GM18873 (cell line): ENCODE data around the gene SEC24C.
"Not testable (repeated sequence)": the region's sequence is repeated elsewhere in the genome, so short reads cannot be mapped to it uniquely, and the experiment has no call there.

Experiments used
- ATAC-seq: cut with Tn5 transposase; IDR thresholded peaks from one replicate; pipeline ENCODE4 v1.9.1; 2021; ENCODE audit warnings: mild to moderate bottlenecking, moderate library complexity, moderate number of reproducible peaks; ENCODE audit not compliant: unreplicated experiment, low FRiP score

The SEC24C gene

DNA sequence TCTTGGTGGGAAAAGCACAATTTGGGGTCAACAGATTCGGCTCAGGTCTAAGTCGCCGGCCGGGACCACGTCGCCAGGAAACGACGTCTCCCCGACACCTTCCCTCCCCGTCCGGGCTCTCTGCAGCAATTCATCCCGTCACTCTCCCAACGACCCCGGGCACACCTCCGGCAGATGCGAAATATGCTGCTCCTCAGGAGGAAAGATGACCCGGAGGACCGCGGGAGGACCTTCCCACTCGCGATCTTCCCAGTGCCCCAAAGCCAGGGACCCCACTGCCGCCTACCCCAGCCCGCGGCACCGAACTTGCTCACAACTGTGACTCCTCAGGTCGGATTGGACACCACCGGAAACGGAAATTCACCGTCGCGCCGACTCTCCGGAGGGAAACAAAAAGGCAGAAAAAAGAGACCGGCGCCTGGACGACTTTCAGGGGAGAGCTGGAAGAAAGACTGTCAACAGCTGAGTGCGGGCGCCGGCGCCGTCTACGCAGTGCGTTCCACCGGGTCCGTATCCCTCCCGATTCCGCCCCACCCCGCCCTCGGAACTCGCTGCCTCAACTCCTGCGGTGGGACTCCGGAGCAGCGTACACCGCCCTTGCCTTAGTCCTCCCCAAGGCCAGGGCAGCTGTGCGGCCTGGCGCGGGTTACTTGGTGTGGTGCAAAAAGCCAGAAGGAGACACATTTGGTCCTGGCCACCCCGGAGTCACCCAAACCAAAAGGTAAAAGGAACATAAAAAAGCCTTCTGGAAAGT, 13.8 kb upstream of the SEC24C start:
- ATAC-seq: peak; percentile 77

- ATAC-seq: no peak
Observed at GRCh38 chr10:73731588-73732375, 12.4 kb upstream of the SEC24C start.

- no peak for ATAC-seq
Observed at GRCh38 chr10:73732426-73732825, 11.7 kb upstream of the SEC24C start.

- no peak for ATAC-seq
Observed at GRCh38 chr10:73732931-73733623, 11.1 kb upstream of the SEC24C start.

DNA sequence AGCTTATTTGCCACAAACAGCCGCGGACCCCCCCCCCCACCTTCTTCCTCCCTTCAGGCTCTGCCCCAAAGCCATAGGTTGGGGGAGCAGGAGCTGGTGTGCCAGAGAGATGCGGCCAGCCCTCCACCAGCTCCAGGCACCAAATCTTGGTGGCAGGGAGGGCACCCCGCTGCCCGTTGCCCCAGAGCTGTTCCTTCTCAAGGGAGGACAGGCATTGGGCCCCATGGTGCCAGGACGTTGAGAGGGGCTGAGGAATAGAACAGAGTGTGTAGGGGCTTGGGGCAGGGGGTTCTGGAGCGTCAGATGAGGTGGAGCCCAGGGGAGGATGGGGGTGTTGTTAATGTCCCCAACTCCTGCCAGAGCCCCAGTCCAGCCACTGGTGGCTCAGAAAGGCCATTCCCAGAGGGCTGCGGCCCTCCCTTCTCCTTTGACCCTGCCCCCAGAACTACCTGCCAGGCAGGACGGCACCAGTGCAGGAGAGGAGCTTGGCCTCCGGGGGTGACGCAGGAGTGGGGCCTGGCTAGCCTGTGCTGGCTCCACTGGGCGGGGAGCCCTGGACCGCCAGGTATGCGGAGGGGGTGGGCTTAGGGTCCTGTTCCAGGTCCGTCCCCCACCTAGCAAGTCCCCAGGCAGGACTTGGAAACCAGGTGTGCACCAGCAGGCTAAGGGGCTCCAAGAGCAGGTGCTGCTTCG, 10.0 kb upstream of the SEC24C start:
- ATAC-seq: no peak

DNA sequence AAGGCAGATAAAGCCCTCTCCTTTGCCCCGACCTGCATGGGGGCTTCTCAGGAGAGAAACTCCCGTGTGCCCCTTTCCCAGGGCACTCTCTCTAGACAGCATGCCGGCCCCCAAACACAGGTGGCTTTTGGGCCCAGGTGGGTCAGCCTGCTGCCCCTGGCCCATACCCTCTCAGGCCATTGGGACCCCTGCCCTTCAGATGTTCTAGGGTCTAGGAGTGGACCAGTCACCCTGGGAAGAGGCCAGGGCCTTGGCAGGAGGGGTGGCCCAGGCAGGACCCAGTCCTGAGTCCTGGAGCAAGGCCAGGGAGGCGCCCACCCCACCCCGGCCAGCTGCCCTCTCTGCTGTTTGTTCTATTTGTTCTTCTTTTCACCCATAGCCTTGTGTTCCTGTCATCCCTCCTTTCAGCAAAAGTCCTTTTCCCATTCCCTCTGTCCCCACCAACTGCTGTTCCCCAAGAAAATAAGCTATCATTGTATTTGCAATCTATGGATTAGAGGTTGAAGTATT, 9.3 kb upstream of the SEC24C start:
- no peak for ATAC-seq

DNA sequence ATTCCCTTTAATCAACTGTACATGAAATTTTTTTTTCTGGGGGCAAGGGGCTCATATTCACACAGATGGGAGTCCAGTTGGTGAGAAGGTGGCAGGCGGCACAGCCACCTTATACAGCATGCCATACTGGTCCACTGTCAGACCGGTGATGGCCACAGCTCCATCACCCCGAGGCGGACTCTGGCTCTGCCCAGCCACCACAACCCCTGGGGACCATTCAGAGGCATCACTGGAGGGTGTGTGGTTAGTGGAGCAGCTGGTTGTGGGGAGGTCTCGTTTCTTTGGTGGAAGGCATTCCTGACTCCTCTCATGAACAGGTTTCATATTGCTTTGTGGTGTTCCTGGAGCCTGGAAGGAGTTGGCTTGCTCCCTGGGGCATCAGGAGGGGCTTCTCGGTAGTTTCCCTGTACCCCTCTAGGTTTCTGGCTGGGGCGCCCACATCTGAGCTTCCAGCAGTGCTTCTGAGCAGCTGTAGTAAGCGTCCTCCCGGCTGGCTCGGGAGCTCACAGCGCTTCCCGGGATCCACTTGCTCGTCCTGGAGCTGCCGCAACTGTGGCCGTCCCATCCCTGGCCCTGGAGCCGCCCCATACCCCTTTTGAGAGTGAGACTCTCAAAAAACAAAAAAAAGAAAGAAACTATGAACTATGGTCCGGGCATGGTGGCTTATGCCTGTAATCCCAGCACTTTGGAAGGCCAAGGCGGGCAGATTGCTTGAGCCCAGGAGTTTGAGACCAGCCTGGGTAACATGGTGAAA, 3.5 kb upstream of the SEC24C start:
- not testable (repeated sequence) for ATAC-seq

GRCh38 chr10:73742454-73742734, 1.8 kb upstream of the SEC24C start:
- no peak for ATAC-seq

- ATAC-seq: no peak
Observed at GRCh38 chr10:73743327-73743904, 756 bp upstream of the SEC24C start.

DNA sequence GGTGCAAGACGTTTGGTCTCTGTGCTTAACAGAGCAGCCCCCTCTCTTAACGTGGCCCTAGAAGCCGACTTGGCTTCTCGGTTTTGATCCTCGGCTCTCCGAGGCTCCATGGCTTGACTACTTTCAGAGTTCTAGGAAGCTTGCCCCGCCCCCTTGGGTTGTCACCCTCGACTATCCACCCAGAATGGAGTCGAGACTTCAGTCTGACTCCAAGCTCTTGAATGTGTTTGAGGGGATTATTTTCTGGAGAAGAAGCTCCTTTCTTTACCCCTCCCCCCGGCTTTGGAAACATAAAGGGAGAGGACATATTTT, 448 bp downstream of the SEC24C start:
- peak; percentile 14 for ATAC-seq

- ATAC-seq: no peak
Observed at GRCh38 chr10:73746721-73747120, 2.5 kb downstream of the SEC24C start.

- ATAC-seq: no peak
Observed at GRCh38 chr10:73750819-73751218, 6.6 kb downstream of the SEC24C start.

GRCh38 chr10:73756183-73756582, 12.0 kb downstream of the SEC24C start:
- ATAC-seq: no peak

DNA sequence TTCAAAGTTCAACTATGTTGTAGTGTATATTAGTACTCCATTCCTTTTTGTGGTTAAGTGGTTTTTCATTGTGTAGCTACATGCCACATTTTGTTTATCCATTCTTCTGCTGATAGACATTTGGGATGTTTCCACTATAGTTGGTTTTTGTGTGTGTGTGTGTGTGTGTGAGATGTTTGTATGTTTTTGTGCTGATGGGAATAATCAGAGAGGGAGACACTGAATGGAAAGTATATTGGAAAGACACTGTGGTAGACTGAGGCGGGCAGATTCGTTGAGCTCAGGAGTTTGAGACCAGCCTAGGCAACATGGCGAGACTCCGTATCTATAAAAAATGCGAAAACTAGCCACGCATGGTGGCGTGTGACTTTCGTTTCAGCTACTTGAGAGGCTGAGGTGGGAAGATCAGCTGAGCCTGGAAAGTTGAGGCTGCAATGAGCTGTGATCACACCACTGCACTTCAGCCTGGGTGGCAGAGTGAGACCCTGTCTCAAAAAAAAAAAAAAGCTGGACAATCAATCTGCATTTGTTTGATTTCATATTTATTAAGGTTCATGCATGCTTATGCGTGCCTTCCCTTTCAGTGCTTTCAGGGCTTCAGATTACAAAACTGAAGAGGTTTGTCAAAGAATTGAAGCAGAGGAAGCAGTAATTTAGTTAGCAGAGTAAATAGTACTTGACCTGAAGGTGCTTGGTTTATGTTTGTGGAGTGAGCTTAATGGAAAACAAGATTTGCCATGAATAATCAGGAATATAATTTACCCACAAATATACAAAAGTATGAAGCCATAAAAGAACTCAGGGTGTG, 14.7 kb downstream of the SEC24C start:
- no peak for ATAC-seq

DNA sequence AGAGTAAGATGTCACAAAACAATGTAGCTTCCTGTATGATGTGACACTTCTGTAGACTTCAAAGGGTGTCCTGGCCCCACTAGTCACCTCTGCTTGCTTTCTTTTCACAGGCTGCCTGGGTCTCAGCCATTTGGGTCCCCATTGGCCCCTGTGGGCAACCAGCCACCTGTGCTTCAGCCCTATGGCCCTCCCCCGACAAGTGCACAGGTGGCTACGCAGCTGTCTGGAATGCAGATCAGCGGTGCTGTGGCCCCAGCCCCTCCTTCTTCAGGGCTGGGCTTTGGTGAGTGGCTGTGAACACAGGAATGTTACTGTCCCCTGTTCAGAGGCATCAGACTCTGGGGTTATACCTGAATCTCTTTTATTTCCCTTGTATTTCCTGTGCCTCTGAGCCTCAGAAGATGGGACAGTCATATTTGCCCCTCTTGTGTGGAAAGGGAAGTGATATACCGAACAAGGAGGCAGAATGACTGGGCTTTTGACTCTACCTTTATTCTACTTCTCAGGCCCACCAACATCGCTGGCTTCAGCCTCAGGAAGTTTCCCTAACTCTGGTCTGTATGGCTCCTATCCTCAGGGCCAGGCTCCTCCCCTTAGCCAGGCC, 15.4 kb downstream of the SEC24C start:
- no peak for ATAC-seq

GRCh38 chr10:73761781-73762180, 17.6 kb downstream of the SEC24C start:
- ATAC-seq: no peak

DNA sequence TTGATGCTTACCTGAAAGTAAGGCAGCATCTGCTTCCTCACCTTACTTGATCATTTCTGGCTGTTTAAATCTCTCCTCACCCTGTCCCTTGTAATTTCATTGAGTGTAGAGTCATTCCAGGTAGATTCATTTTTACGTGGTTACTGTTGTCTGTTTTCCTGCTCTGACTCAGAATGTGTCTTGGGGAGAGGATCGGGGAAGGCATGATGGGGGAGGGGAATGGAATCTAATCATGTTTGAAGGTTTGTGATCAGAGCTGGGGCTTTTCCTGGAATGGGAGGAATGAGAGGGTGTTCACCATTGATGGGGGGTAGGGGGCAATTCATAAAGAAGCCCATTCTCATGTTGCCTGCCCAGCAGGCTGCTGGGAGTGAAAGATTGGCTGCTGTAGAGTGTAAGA, 18.7 kb downstream of the SEC24C start:
- ATAC-seq: no peak

DNA sequence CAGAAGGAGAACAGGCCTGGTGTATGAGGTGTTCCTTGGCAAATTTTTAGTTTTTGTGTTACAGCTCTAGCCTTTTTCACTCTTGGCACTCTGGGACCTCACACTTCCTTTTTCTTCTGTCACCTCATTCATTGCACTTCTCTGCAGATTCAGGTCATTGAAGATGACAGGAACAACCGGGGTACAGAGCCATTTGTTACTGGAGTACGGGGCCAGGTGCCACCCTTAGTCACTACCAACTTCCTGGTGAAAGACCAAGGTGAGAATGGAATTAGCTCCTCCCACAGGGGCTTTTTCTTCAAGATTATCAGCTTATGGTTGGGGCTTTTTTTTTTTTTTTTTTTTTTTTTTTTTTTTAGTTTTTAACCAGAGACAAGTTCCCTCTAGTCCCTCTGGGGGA, 19.2 kb downstream of the SEC24C start:
- ATAC-seq: no peak

DNA sequence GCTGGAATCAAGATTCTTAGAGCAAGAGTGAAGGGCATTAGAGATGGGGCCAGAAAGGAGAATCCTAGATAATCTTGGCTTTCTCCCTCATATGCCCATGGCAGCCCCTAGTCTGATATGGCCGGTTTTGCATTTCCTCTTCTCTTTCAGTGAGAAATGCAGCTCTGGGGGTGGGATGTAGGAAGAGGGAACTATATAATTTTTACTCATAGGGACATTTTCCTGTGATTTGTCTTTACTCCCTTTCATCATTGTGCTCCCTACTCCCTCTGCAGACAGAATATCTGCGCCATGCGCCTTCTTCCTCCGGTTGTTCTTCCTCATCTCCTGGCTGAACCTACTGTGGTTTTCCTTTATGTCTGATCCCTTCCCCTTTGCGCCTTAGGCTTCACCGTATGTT, 20.9 kb downstream of the SEC24C start:
- no peak for ATAC-seq
